GM12873 (cell line): ENCODE data around the gene IFNGR2.

Experiments
- TF ChIP-seq, protein P1 (sequence below): IDR thresholded peaks from 2 replicates; pipeline ENCODE4 v1.5.1; 2012; ENCODE audit warnings: low read depth, mild to moderate bottlenecking, moderate library complexity, low read length, control low read depth; ENCODE audit not compliant: insufficient read depth; ENCODE audit errors: missing control alignments

IFNGR2 gene

DNA sequence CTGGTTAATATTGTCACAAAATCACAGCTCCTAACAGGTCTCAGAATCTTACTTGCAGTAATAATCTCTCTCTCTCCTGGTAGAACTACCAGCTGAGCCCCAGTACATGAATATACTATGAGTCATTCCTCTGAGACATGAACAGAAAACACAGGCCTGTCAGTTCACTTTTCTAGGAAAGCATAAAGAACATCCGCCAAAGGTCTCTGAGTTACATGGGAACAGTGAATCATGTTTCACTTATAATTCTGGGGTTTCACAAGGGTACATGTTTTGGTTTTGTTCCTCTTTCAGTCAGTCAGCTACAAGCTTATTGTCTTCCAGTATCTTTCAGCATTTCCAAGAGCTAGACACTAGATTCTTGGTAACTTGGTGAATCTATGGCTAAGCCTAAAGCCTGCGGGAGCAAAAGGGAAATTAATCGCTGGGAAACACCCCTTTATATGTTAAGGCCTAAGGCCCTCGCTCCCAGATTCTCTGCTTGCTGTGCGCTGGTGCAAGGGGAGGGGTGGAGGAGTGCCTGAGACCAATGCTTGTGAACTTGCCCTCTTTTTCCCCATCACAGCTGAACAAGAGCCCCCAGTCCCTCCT is 31.7 kb downstream of the IFNGR2 start:
- TF ChIP-seq, protein P1, sequence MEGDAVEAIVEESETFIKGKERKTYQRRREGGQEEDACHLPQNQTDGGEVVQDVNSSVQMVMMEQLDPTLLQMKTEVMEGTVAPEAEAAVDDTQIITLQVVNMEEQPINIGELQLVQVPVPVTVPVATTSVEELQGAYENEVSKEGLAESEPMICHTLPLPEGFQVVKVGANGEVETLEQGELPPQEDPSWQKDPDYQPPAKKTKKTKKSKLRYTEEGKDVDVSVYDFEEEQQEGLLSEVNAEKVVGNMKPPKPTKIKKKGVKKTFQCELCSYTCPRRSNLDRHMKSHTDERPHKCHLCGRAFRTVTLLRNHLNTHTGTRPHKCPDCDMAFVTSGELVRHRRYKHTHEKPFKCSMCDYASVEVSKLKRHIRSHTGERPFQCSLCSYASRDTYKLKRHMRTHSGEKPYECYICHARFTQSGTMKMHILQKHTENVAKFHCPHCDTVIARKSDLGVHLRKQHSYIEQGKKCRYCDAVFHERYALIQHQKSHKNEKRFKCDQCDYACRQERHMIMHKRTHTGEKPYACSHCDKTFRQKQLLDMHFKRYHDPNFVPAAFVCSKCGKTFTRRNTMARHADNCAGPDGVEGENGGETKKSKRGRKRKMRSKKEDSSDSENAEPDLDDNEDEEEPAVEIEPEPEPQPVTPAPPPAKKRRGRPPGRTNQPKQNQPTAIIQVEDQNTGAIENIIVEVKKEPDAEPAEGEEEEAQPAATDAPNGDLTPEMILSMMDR = no peak

- TF ChIP-seq, protein P1 = no peak
Measured at GRCh38 chr21:33437140-33437539, 33.9 kb downstream of the IFNGR2 start.

GRCh38 chr21:33441489-33442477 is 38.6 kb downstream of the IFNGR2 start:
- TF ChIP-seq, protein P1 = no peak

DNA sequence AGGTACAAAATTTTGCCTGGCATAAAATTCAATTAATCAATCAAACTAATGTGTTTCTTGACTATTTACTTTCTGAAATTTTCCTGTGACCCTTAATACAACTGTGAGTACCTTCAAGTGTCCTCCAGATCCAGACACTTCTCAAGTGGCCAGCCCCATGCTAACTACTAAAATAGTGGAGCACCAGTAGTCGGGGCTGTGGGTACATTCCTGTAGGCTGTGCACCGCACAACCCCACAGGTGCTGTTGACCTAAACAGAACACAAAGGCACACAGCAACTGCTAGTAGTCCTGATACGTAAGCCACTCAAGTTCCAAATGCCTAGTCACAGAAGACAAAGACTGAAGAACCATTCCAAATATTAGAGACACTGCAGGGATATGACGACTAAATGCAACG is 40.0 kb downstream of the IFNGR2 start:
- TF ChIP-seq, protein P1 = no peak

- TF ChIP-seq, protein P1 = no peak
Measured at GRCh38 chr21:33444499-33444898, 41.3 kb downstream of the IFNGR2 start.

DNA sequence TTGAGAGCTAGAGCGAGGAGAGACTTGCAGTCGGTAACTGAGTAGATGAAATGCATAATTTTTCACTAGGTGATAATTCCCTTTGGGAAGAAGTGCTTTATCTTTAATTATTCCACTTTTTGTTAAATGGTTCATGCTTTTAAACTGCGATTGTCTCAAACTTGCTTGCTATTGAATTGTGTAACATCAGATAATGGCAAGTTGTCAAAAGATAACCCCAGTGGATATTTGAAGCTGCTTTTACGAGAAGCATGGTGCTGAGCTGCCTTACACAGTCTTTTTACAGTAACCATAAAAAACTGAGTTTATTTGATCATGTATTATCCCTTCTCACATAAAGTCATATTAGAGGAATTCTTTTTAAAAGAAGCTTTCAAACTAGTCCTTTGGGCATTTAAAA is 46.4 kb downstream of the IFNGR2 start:
- TF ChIP-seq, protein P1 = no peak

- TF ChIP-seq, protein P1 = no peak
Measured at GRCh38 chr21:33451634-33452071, 48.4 kb downstream of the IFNGR2 start.
